K562 (cell line): ENCODE results near the gene FOXN1. TPM values are rescaled to one million over a fixed set of nuclear protein-coding genes. Genes with fewer than 3 reads are reported as not detected.

Source experiments
- ATAC-seq: fragments of 200-7000 bp; cut with Tn5 transposase; 3 replicates; pipeline ENCODE4 v1.9.1; 2020; ENCODE audit warnings: moderate library complexity
- BruUV-seq: library from RNA; stranded (reverse); fragments of 400-500 nt; replicated peaks from 2 replicates; lab custom pipeline; 2021; lab: Mats Ljungman, UMichigan
- CTCF ChIA-PET: fragments of 300-600 bp; formaldehyde crosslinking; extraction: SDS; loops from one replicate; lab custom pipeline; 2021; ENCODE audit warnings: low intra/inter-chr PET ratio; lab: Yijun Ruan, JAX
- POLR2A ChIA-PET: fragments of 300-600, 350-650 bp; sonication (Branson Sonifier 250); formaldehyde crosslinking; extraction: SDS; loops from one replicate; lab custom pipeline; 2021; ENCODE audit warnings: antibody characterized with exemption, inconsistent platforms; lab: Yijun Ruan, JAX
- DNase-seq, 4 experiments: peaks; one replicate each; pipeline versions ENCODE4 v3.0.0 to v3.0.0-alpha.2; 2011 to 2018; ENCODE audit warnings: low spot score in 3 of 4, mixed read lengths in 3 of 4; ENCODE audit errors: extremely low read depth in 1 of 4
- FAIRE-seq: peaks from 2 replicates; lab custom pipeline; 2011; peaks lifted over from hg19 to GRCh38; lab: Jason Lieb, UNC
- H2AFZ ChIP-seq: 2 replicates; pipeline ENCODE4 v1.6.0; 2011; ENCODE audit warnings: low read depth, low read length, control low read depth, inconsistent platforms
- H3K27ac ChIP-seq: fragments of 200-600 bp; 3 replicates; pipeline ENCODE4 v1.8.0; 2011; ENCODE audit warnings: low read depth, mild to moderate bottlenecking, control low read depth, inconsistent platforms, low read length, moderate library complexity, mixed read lengths; ENCODE audit errors: extremely low read depth
- H3K27me3 ChIP-seq, 2 experiments: fragments of 300-600 bp in 1 of 2; 2 replicates in 1 of 2; 3 replicates in 1 of 2; pipeline versions ENCODE4 v1.6.0 to v1.8.0; 2011; ENCODE audit warnings: inconsistent platforms in 2 of 2, low read length in 2 of 2, mild to moderate bottlenecking in 1 of 2, mixed read lengths in 1 of 2, moderate library complexity in 1 of 2; ENCODE audit not compliant: control insufficient read depth in 2 of 2, insufficient read depth in 2 of 2
- H3K36me3 ChIP-seq: fragments of 300-600 bp; 3 replicates; pipeline ENCODE4 v1.8.0; 2011; ENCODE audit warnings: mild to moderate bottlenecking, low read length, inconsistent platforms; ENCODE audit not compliant: control insufficient read depth, insufficient read depth
- H3K4me1 ChIP-seq, 2 experiments: fragments of 200-600 bp in 1 of 2; replicated peaks in 1 of 2; 2 replicates in 1 of 2; 3 replicates in 1 of 2; pipeline versions ENCODE4 v1.5.1 to v1.8.0; 2011; ENCODE audit warnings: inconsistent platforms in 2 of 2, low read length in 2 of 2, mild to moderate bottlenecking in 1 of 2, mixed read lengths in 1 of 2, moderate library complexity in 1 of 2; ENCODE audit not compliant: control insufficient read depth in 2 of 2, insufficient read depth in 2 of 2
- H3K4me2 ChIP-seq: 2 replicates; pipeline ENCODE4 v1.6.1; 2011; ENCODE audit warnings: low read length, control low read depth, inconsistent platforms, mixed read lengths; ENCODE audit not compliant: insufficient read depth
- H3K4me3 ChIP-seq: fragments of 200-600 bp; sonication (generic), shearing (Covaris generic); 2 replicates; pipeline ENCODE4 v1.5.1; 2016; ENCODE audit warnings: control low read depth, inconsistent platforms
- H3K79me2 ChIP-seq: fragments of 200-600 bp; 3 replicates; pipeline ENCODE4 v1.8.0; 2011; ENCODE audit warnings: low read length, inconsistent platforms; ENCODE audit not compliant: control insufficient read depth, insufficient read depth
- H3K9ac ChIP-seq, 2 experiments: 2 replicates each; pipeline versions ENCODE4 v1.6.0 to v1.6.1; 2011; ENCODE audit warnings: low read depth in 2 of 2, low read length in 2 of 2, control low read depth in 1 of 2, inconsistent platforms in 1 of 2, mild to moderate bottlenecking in 1 of 2, mixed read lengths in 1 of 2; ENCODE audit not compliant: insufficient read depth in 1 of 2
- H3K9me1 ChIP-seq: one replicate; pipeline ENCODE4 v1.6.0; 2011; ENCODE audit warnings: inconsistent platforms, mild to moderate bottlenecking, low read length, moderate library complexity; ENCODE audit not compliant: control insufficient read depth, insufficient read depth
- H3K9me3 ChIP-seq: replicated peaks from 2 replicates; pipeline ENCODE4 v1.5.1; 2011; ENCODE audit warnings: low read depth, low read length, inconsistent platforms; ENCODE audit not compliant: control insufficient read depth, insufficient read depth
- H4K20me1 ChIP-seq: replicated peaks from 2 replicates; pipeline ENCODE4 v1.6.1; 2011; ENCODE audit warnings: low read length, inconsistent platforms, mixed read lengths; ENCODE audit not compliant: control insufficient read depth, insufficient read depth
- HNRNPL ChIP-seq: fragments of 200-400 bp; formaldehyde crosslinking; IDR thresholded peaks from 2 replicates; pipeline ENCODE4 v1.6.1; 2017; ENCODE audit warnings: low read depth, mild to moderate bottlenecking, low read length
- LARP7 ChIP-seq: fragments of 450-650 bp; IDR thresholded peaks from 2 replicates; pipeline ENCODE4 v1.6.1; 2016
- MCM2 ChIP-seq: fragments of 450-650 bp; IDR thresholded peaks from 2 replicates; pipeline ENCODE4 v1.6.1; 2017; ENCODE audit warnings: low read depth, mild to moderate bottlenecking
- PHF8 ChIP-seq: fragments of 200-600 bp; sonication (generic); IDR thresholded peaks from 2 replicates; pipeline ENCODE4 v1.6.1; 2012; ENCODE audit warnings: mixed run types, mild to moderate bottlenecking, inconsistent platforms, low read length, moderate library complexity, borderline replicate concordance
- RBBP5 ChIP-seq: fragments of 200-600 bp; sonication (generic); IDR thresholded peaks from 2 replicates; pipeline ENCODE4 v1.6.1; 2012; ENCODE audit warnings: borderline replicate concordance, mild to moderate bottlenecking, low read length, control low read depth, inconsistent platforms; ENCODE audit not compliant: insufficient read depth, poor library complexity, severe bottlenecking
- RBFOX2 ChIP-seq: fragments of 200-400 bp; formaldehyde crosslinking; IDR thresholded peaks from 2 replicates; pipeline ENCODE4 v1.6.1; 2017; ENCODE audit warnings: low read depth, mild to moderate bottlenecking, low read length, moderate library complexity
- SIN3B ChIP-seq: fragments of 450-650 bp; IDR thresholded peaks from 2 replicates; pipeline ENCODE4 v1.6.1; 2017; ENCODE audit warnings: low read depth, mild to moderate bottlenecking, moderate library complexity
- XRCC5 ChIP-seq: fragments of 200-400 bp; formaldehyde crosslinking; IDR thresholded peaks from 2 replicates; pipeline ENCODE4 v1.6.1; 2017; ENCODE audit warnings: low read depth, mild to moderate bottlenecking, low read length
- ZNF436 ChIP-seq: fragments of 250-450, 450-650 bp; sonication (Bioruptor Pico); formaldehyde crosslinking; IDR thresholded peaks from 2 replicates; pipeline ENCODE4 v1.7.0; 2020; ENCODE audit warnings: mild to moderate bottlenecking
- ZNF764 ChIP-seq: fragments of 250-450 bp; sonication (Bioruptor Pico); IDR thresholded peaks from 2 replicates; pipeline ENCODE4 v1.4.0; 2020; ENCODE audit warnings: low read depth, mild to moderate bottlenecking, moderate library complexity
- ZNF766 ChIP-seq: fragments of 200-800 bp; sonication (Bioruptor generic); conservative IDR thresholded peaks from 2 replicates; pipeline ENCODE4 v1.6.1; 2016; ENCODE audit warnings: missing genetic modification characterization, missing compliant biosample characterization
- ZSCAN29 ChIP-seq: fragments of 450-650 bp; IDR thresholded peaks from 2 replicates; pipeline ENCODE4 v1.6.1; 2017
- WGBS: fragments of 100-300 bp; shearing (Covaris generic); methylation state at CpG from one replicate; pipeline ENCODE4 v1.1.6; 2016; ENCODE audit warnings: low coverage, mixed read lengths; ENCODE audit not compliant: insufficient coverage; ENCODE audit errors: missing lambda C conversion rate; 5-methylcytosine and 5-hydroxymethylcytosine counted together
- in situ Hi-C: fragments of 300-500 bp; cut with MboI; formaldehyde crosslinking; loops from 4 replicates; pipeline ENCODE4 v1.15.0; 2018; ENCODE audit warnings: inconsistent platforms, mixed read lengths
- intact Hi-C: fragments of 100-400 bp; cut with micrococcal nuclease; formaldehyde crosslinking; loops from 2 replicates; pipeline ENCODE4 v1.14.2; 2022
- polyA plus RNA-seq, 8 experiments: library from polyadenylated mRNA; depleted of rRNA in 4 of 8; stranded (reverse) in 5 of 8; unstranded in 3 of 8; fragments of >200 nt; fragmentation: Nextera tagmentation in 2 of 8; fragmentation: Illumina TruSeq in 1 of 8; extraction: Ambion mirVana in 2 of 8; extraction: Trizol in 1 of 8; gene quantifications; 2 replicates each; pipeline versions ENCODE4 v1.2.1 to v1.2.3, GENCODE V29; 2011 to 2014; ENCODE audit warnings: inconsistent platforms in 1 of 8, missing spikeins in 1 of 8
- total RNA-seq, 7 experiments: library from RNA; depleted of rRNA in 6 of 7; stranded (reverse); fragments of >200 nt in 6 of 7; fragmentation: Illumina TruSeq in 2 of 7; extraction: Trizol in 2 of 7; gene quantifications; 2 replicates each; pipeline versions ENCODE4 v1.2.1 to v1.2.3, GENCODE V29; 2011 to 2021; ENCODE audit warnings: low replicate concordance in 1 of 7
- TF ChIP-seq, protein P1 (sequence below): fragments of 200-800 bp; sonication (Bioruptor generic); IDR thresholded peaks from 2 replicates; pipeline ENCODE4 v1.6.1; 2017; ENCODE audit warnings: missing genetic modification characterization, missing compliant biosample characterization

Gene FOXN1
- total and polyA plus RNA-seq, 9 of the 15 experiments (the other 6 are each of a cell fraction or from before 2014, with no cell fraction given): not detected

DNA sequence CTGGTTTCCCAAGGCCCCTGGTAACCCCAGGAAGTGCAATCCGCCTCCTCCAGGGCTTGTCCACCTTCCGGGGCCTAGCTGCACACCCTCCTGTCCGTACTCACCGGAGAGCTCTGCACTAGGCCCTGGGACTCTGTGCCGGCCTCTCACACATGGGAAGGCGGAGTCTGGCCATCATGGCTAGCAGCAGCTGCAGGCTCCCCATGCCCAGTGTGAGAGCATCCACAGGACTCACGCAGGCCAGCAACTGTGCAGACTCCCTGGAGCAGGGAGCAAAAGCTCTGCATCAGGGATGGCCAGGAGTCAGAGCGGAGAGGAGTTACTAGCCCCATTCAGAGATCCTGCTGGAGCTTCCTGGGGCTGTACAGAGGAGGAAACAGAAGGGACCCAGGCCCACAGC, 20.2 kb downstream of the FOXN1 start:
- Histone ChIP-seq H3K27ac (no peak overlapping the region; the same call in 2 of the 3 replicates), H4K20me1 (no peaks in the 10 kb centered on the region), H2AFZ (no peak overlapping the region), H3K9me3 (peaks cover 8% of the 10 kb centered on the region), H3K79me2 (no peaks in the 10 kb centered on the region), H3K4me1 (peaks cover 29 to 50% of the 10 kb centered on the region in 2 experiments; a peak in 4 of 5 replicates), H3K9ac (no peak overlapping the region), H3K4me2 (no peak overlapping the region), H3K9me1 (no peaks in the 10 kb centered on the region), H3K27me3 (peaks cover 3 to 12% of the 10 kb centered on the region in 2 experiments; a peak in 3 of 5 replicates), H3K36me3 (no peaks in the 10 kb centered on the region), H3K4me3 (no peak overlapping the region)
- ChIA-PET POLR2A (interaction anchor here (0.7 to 1.5 kb wide), 3 partner anchors 9 to 44 kb away, joined by 3 to 4 read pairs (median 3); no protein-coding TSS in a partner anchor), CTCF (no interaction called here)
- intact Hi-C loops (no loop called here), in situ Hi-C loops (no loop called here)
- FAIRE-seq: no peak
- no peak for ATAC-seq
- WGBS: 67% methylated on average over 7 of the region's 8 CpGs
- no peak for TF ChIP-seq RBBP5
- no peak for TF ChIP-seq HNRNPL
- no peak for DNase-seq
- BruUV-seq: no TSS peak

DNA sequence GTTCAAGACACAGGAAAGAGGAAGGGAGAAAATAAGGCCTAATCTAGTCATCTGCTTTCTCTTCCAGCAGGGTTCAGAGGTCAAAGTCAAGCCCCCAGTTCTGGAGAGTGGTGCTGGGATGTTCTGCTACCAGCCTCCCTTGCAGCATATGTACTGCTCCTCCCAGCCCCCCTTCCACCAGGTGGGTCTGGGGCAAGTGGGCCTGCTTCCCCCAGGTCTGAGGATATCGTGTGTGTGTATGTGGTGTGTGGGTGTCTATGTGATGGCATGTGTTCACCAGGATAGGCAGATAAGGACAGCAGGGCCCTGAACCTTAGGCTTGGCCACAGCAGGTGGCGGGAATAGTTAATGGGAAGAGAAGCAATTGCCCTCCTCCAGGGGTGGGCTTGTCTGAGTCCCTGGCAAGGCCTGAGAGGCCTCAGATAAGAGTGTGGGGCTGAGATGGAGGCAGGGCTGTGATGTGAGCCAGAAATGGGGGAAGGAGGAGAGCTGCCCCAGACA, 21.1 kb downstream of the FOXN1 start:
- in situ Hi-C loops: no loop called here
- ChIA-PET POLR2A (interaction anchor here (0.7 to 1.0 kb wide), 2 partner anchors 27 to 43 kb away, joined by 3 to 4 read pairs; no protein-coding TSS in a partner anchor), CTCF (no interaction called here)
- H3K4me1 ChIP-seq: peaks cover 29 to 49% of the 10 kb centered on the region in 2 experiments; a peak in 4 of 5 replicates
- H3K36me3 ChIP-seq: no peaks in the 10 kb centered on the region
- no peak overlapping the region for H2AFZ ChIP-seq
- 20% methylated on average over 2 of the region's 2 CpGs for WGBS
- peaks cover 5 to 10% of the 10 kb centered on the region in 2 experiments; a peak in 2 of 5 replicates for H3K27me3 ChIP-seq
- peaks cover 8% of the 10 kb centered on the region for H3K9me3 ChIP-seq
- intact Hi-C loops: no loop called here
- H3K27ac ChIP-seq: peak overlapping the region; percentile 10; the same call in 2 of the 3 replicates
- no TSS peak for BruUV-seq
- ATAC-seq (peak; percentile 77), DNase-seq (peak; percentile 84 to 92 (median 86)), FAIRE-seq (peak; percentile 74)
- H3K4me2 ChIP-seq: peak overlapping the region; percentile 27; the same call in 1 of the 2 replicates
- no peak overlapping the region; a peak in 1 of 4 replicates for H3K9ac ChIP-seq
- H4K20me1 ChIP-seq: no peaks in the 10 kb centered on the region
- no peak overlapping the region for H3K4me3 ChIP-seq
- no peaks in the 10 kb centered on the region for H3K9me1 ChIP-seq
- H3K79me2 ChIP-seq: no peaks in the 10 kb centered on the region
- TF ChIP-seq PHF8 (no peak), ZSCAN29 (no peak), ZNF436 (CRISPR knock-in tag) (no peak), MCM2 (no peak), LARP7 (no peak), SIN3B (no peak), RBFOX2 (no peak), ZNF766 (CRISPR knock-in tag) (peak; percentile 84), XRCC5 (no peak), ZNF764 (CRISPR knock-in tag) (no peak)
- TF ChIP-seq, protein P1, sequence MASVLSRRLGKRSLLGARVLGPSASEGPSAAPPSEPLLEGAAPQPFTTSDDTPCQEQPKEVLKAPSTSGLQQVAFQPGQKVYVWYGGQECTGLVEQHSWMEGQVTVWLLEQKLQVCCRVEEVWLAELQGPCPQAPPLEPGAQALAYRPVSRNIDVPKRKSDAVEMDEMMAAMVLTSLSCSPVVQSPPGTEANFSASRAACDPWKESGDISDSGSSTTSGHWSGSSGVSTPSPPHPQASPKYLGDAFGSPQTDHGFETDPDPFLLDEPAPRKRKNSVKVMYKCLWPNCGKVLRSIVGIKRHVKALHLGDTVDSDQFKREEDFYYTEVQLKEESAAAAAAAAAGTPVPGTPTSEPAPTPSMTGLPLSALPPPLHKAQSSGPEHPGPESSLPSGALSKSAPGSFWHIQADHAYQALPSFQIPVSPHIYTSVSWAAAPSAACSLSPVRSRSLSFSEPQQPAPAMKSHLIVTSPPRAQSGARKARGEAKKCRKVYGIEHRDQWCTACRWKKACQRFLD: peak; percentile 91
